BLaER1 (cell line): ENCODE data around the gene C1QTNF1.

Experiments
- H3K27ac ChIP-seq: shearing (Covaris generic); formaldehyde crosslinking; 2 replicates; pipeline ENCODE4 v1.8.1; 2022
- H3K27me3 ChIP-seq: shearing (Covaris generic); formaldehyde crosslinking; 2 replicates; pipeline ENCODE4 v1.8.1; 2022
- H3K36me3 ChIP-seq: shearing (Covaris generic); formaldehyde crosslinking; 2 replicates; pipeline ENCODE4 v1.8.1; 2022
- H3K4me1 ChIP-seq: shearing (Covaris generic); formaldehyde crosslinking; 2 replicates; pipeline ENCODE4 v1.8.1; 2022
- H3K4me2 ChIP-seq: shearing (Covaris generic); formaldehyde crosslinking; 2 replicates; pipeline ENCODE4 v1.8.1; 2022
- H3K4me3 ChIP-seq: shearing (Covaris generic); formaldehyde crosslinking; 2 replicates; pipeline ENCODE4 v1.8.1; 2022
- H3K9ac ChIP-seq: shearing (Covaris generic); formaldehyde crosslinking; 2 replicates; pipeline ENCODE4 v1.8.1; 2022
- H3K9me3 ChIP-seq: shearing (Covaris generic); formaldehyde crosslinking; 2 replicates; pipeline ENCODE4 v1.8.1; 2022
- H4K20me1 ChIP-seq: shearing (Covaris generic); formaldehyde crosslinking; 2 replicates; pipeline ENCODE4 v1.8.1; 2022
- Cebpa-rat ChIP-seq: shearing (Covaris generic); IDR thresholded peaks from 2 replicates; pipeline ENCODE4 v1.8.1; 2022

C1QTNF1 gene, protein sequence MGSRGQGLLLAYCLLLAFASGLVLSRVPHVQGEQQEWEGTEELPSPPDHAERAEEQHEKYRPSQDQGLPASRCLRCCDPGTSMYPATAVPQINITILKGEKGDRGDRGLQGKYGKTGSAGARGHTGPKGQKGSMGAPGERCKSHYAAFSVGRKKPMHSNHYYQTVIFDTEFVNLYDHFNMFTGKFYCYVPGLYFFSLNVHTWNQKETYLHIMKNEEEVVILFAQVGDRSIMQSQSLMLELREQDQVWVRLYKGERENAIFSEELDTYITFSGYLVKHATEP

DNA sequence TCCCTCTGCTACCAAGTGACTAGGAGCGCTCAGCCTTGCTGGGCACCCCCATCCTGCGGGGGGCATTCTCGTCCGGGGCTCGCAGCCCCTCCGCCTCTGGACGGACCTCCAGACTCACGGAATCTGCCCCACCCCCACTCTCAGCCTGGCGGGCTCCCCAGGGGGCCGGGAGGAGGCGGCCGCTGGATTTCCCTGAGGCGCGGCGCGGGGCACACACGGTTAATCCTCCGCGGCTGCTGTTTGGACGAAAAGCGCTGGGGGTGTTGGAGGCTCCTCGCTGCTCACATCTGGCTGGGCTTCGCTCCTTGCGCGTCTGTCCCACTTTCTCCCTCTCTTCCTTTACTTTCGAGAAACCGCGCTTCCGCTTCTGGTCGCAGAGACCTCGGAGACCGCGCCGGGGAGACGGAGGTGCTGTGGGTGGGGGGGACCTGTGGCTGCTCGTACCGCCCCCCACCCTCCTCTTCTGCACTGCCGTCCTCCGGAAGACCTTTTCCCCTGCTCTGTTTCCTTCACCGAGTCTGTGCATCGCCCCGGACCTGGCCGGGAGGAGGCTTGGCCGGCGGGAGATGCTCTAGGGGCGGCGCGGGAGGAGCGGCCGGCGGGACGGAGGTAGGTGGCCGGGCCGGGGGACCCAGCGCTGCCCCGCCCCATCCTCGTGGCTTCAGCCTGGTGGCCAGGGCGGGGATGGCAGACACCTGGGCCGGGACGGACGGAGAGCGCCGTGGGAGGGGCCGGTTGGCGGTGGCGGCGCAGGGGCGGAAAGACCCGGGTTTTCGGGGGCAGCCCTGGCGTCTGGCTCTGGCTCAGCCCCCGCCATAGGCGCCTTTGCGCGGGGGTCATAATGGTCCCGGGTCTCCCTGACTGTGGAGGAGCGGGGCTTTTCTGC, at the start of gene C1QTNF1:
C1QTNF1 (plus strand) TSS at position 284 of the 886 bp plus-strand sequence. CDS start 19,800 bp downstream, outside the sequence.
- Histone ChIP-seq H3K4me3 (peak within 1 kb of the TSS; percentile 69), H3K9me3 (no peaks in the 10 kb centered on the region), H3K4me1 (peaks cover 57% of the 10 kb centered on the region), H3K4me2 (peak within 1 kb of the TSS; percentile 99), H3K27me3 (peaks cover 38% of the 10 kb centered on the region), H3K36me3 (no peaks in the 10 kb centered on the region), H3K27ac (no peak within 1 kb of the TSS), H3K9ac (peak within 1 kb of the TSS; percentile 48), H4K20me1 (no peaks in the 10 kb centered on the region)
- no peak for TF ChIP-seq Cebpa-rat

DNA sequence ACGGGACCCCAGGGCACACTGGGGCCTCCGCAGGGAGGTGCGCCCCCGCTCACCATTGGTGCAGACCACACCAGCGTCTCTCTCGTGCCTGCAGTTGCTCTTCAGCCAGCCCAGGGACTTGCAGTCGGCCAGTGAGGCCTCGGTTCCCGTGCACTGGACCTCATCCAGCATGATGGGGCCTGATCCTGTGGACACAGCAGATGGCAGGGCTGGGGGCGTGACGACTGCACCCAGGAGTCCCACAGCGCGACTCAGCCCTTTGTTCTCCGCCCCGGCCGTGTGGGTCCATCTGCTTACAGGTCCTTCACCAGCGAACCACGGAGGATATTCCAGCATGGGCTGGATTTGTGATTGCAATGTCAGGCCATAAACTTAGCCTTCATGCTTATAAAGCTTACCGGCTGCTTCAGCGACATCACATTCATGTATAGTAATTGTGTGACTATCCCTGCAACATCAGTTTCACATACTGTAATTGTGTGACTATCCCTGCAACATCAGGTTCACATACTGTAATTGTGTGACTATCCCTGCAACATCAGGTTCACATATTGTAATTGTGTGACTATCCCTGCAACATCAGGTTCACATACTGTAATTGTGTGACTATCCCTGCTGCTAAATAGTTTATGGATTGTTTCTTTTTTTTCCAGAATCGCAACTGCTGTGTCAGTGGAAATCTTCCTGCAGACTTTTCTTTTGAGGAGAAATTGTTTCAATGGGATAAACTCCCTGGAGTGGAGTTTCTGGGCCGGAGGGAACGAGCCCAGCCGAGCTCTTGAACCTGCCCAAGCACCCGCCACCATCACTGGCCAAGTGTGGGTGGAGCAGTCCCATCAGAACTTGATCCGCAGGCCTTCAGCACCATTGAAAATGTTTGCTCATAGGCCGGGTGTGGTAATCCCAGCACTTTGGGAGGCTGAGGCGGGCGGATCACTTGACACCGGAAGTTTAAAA, 49.1 kb upstream of the C1QTNF1 start:
- Histone ChIP-seq H3K27me3 (no peaks in the 10 kb centered on the region), H3K9me3 (no peaks in the 10 kb centered on the region), H3K9ac (no peak overlapping the region), H3K4me1 (peaks cover 76% of the 10 kb centered on the region), H3K27ac (no peak overlapping the region), H4K20me1 (peaks cover 56% of the 10 kb centered on the region), H3K4me3 (no peak overlapping the region), H3K4me2 (peak overlapping the region; percentile 97), H3K36me3 (peaks cover 49% of the 10 kb centered on the region)
- no peak for TF ChIP-seq Cebpa-rat

- peak overlapping the region; percentile 97 for H3K4me2 ChIP-seq
- no peak overlapping the region for H3K4me3 ChIP-seq
- H3K9ac ChIP-seq, result peak overlapping the region; percentile 73
- no peak for TF ChIP-seq Cebpa-rat
- H3K27ac ChIP-seq, result peak overlapping the region; percentile 41; the same call in 1 of the 2 replicates
- H3K36me3 ChIP-seq, result peaks cover 43% of the 10 kb centered on the region
- H4K20me1 ChIP-seq, result peaks cover 37% of the 10 kb centered on the region; the same call in 1 of the 2 replicates
- peaks cover 75% of the 10 kb centered on the region for H3K4me1 ChIP-seq
- H3K9me3 ChIP-seq, result no peaks in the 10 kb centered on the region
- no peaks in the 10 kb centered on the region for H3K27me3 ChIP-seq
Measured at GRCh38 chr17:78976907-78977680, 46.9 kb upstream of the C1QTNF1 start.

GRCh38 chr17:78977681-78977943, 46.4 kb upstream of the C1QTNF1 start:
- H3K27me3 ChIP-seq, result no peaks in the 10 kb centered on the region
- H3K9ac ChIP-seq, result peak overlapping the region; percentile 73
- peaks cover 35% of the 10 kb centered on the region; the same call in 1 of the 2 replicates for H4K20me1 ChIP-seq
- H3K36me3 ChIP-seq, result peaks cover 38% of the 10 kb centered on the region
- peak overlapping the region; percentile 62; the same call in 1 of the 2 replicates for H3K4me3 ChIP-seq
- H3K27ac ChIP-seq, result peak overlapping the region; percentile 41; the same call in 1 of the 2 replicates
- H3K9me3 ChIP-seq, result no peaks in the 10 kb centered on the region
- peaks cover 71% of the 10 kb centered on the region for H3K4me1 ChIP-seq
- TF ChIP-seq Cebpa-rat, result no peak
- peak overlapping the region; percentile 97 for H3K4me2 ChIP-seq

DNA sequence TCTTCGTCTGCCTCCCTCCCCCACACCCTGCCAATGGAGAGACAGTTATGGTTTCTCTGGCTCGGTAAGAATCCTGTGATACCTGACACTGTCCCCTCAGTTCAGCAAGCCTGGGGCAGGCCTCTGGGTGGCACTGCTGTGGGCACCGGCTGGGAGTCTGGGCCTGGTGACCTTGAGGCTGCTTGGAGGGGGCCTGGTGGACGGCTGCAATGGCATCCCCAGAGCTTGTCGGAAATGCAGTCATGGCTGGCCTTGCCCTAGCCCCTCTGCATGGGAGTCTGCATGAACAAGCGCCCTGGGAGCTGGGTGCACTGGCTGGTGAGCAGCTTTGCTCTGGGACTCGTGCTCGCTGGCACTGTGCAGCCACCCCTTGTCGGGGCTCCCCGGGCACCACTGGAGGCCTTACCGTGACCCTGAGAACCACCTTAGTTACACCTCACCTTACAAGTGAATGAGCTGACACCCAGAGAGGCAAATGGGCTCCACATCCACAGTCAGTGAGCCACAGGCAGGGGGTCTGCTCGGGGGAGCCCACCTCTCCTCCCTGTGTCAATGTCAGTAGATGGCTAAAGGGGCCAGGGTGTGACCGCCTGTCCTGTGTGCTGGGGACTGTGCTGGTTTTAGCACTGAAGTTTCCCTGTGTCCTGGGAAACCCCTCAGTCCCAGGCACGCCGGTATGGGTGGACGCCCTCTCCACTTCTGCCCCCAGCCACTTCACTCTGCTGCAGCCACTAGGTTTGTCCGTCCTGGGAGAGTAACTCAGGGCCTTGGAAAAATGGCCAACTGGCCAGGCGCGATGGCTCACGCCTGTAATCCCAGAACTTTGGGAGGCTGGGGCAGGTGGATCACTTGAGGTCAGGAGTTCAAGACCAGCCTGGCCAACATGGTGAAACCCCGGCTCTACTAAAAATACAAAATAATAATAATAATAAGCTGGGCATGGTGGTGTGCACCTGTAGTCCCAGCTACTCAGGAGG, 45.7 kb upstream of the C1QTNF1 start:
- H3K9ac ChIP-seq, result peak overlapping the region; percentile 73; the same call in 1 of the 2 replicates
- H3K4me3 ChIP-seq, result peak overlapping the region; percentile 62

DNA sequence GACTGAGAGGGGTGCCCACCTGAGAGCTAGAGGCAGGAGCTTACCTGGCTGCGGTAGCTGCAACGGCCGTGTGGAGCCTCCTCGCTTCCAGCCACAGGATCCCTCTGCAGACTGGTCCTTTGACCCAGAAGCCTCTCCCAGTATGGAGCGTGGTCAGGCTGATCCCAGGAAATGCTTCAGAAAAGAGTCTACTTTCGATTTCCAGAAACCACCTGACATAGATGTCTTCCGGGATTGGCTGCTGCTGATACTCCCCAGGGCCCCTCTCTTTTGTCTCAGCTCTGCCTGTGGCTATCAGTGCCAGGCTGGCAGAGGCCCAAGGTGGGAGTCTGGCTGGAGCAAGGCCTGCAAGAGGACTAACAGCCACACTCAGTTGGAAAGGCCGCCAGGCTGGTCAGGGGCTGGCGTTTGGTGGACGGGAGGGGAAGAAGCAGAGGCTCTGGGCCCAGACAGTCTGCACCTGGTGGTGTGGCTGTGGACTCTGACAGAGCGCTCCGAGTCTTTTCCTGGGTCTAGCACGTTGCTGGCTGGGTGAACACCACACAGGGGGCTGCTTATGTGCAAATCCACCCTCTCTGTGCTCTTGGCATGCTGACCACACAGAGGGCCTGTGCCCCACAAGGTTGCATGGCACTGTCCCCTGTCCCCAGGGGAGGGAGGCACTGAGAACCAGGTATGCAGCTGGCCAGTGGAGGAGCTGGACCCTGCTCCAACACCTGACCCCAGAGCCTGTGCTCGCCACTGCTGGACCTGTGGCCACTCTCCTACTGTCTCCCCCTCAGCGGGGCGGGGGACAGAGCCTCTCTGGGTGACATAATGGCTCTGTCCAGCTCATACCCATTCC, 44.0 kb upstream of the C1QTNF1 start, which contains the start of gene LGALS3BP:
LGALS3BP (minus strand) TSS at position 144 of the 844 bp plus-strand sequence. CDS start 2,732 bp downstream, outside the sequence.
- H3K9me3 ChIP-seq, result no peaks in the 10 kb centered on the region
- peak within 1 kb of the TSS; percentile 87 for H3K27ac ChIP-seq
- peaks cover 19% of the 10 kb centered on the region for H3K36me3 ChIP-seq
- peak within 1 kb of the TSS; percentile 62 for H3K4me3 ChIP-seq
- peak within 1 kb of the TSS; percentile 97 for H3K4me2 ChIP-seq
- H3K4me1 ChIP-seq, result peaks cover 70% of the 10 kb centered on the region
- TF ChIP-seq Cebpa-rat, result no peak
- H4K20me1 ChIP-seq, result peaks cover 29% of the 10 kb centered on the region; the same call in 1 of the 2 replicates
- peak within 1 kb of the TSS; percentile 73 for H3K9ac ChIP-seq
- no peaks in the 10 kb centered on the region for H3K27me3 ChIP-seq

More for the DNA sequence above, 45.7 kb upstream of the C1QTNF1 start:
- Histone ChIP-seq H3K36me3 (peaks cover 34% of the 10 kb centered on the region), H4K20me1 (peaks cover 35% of the 10 kb centered on the region; the same call in 1 of the 2 replicates), H3K9me3 (no peaks in the 10 kb centered on the region), H3K4me2 (peak overlapping the region; percentile 97), H3K4me1 (peaks cover 71% of the 10 kb centered on the region), H3K27me3 (no peaks in the 10 kb centered on the region), H3K27ac (peak overlapping the region; percentile 87)
- no peak for TF ChIP-seq Cebpa-rat

- Histone ChIP-seq H3K9ac (peak overlapping the region; percentile 73), H3K27ac (peak overlapping the region; percentile 87), H4K20me1 (peaks cover 24% of the 10 kb centered on the region; the same call in 1 of the 2 replicates), H3K4me3 (peak overlapping the region; percentile 62), H3K27me3 (no peaks in the 10 kb centered on the region), H3K4me1 (peaks cover 67% of the 10 kb centered on the region), H3K9me3 (no peaks in the 10 kb centered on the region), H3K4me2 (peak overlapping the region; percentile 97), H3K36me3 (peaks cover 15% of the 10 kb centered on the region; the same call in 1 of the 2 replicates)
- no peak for TF ChIP-seq Cebpa-rat
Measured at GRCh38 chr17:78980624-78980972, 43.4 kb upstream of the C1QTNF1 start.
